ENCODE measurements around the gene LY6G6C. TPM values are rescaled to one million over a fixed set of nuclear protein-coding genes. Genes with fewer than 3 reads are reported as not detected.

LY6G6C gene
- total and polyA plus RNA-seq, 2 of the 13 experiments (the other 11 are each of a cell fraction or from before 2014, with no cell fraction given) = 0.15 TPM; not detected in 1

DNA sequence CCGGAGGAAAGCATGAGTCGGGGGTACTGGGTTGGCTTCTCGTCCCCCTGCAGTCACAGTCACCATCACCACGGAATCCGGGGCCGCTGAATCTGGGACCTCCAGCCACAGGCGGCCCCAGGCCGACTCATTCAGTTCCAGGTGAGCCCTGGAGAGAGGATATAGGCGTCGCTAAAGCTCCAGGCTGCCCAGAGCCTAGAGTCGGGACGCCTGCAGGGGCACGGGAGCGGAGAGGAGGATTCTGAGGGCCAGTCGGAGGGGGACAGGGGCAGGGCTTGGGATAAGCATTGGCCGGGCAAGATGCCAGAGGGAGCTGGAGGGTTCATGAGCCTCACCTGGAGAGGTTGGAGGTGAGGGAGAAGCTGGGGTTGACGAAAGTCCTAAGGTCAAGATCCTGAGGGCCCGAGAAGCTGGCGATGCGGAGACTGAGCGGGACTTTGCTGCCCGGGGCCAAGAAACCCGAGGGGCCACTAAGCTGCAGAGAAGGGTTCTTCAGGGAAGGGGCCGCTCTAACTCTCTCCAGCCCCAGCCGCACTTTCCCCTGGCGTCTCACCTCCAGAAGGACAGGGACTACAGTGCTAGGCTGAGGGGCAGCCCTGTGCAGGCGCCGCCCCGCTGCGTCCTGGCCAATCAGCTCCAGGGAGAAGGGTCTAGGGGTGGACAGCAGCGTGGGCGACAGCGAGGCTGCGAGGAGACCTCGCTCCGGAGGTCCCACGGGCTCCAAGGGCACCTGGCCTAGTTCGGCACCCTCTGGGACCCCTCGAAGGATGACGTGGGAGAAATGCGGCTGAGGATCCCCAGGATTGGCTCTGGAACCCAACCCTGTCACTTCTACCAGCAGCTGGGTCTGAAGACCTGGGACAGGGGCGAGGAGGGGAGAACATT is 44.6 kb upstream of the LY6G6C start (continued):
- 0 out of 2 replicates have a peak, but pooled peaks have one; percentile 31 for TF ChIP-seq RXRB (CRISPR knock-in tag; IDR thresholded peaks at IDR 0.05; ENCODE audit: borderline replicate concordance)
- peak; percentile 68; the same call in 1 of the 2 replicates for TF ChIP-seq KDM2A (CRISPR knock-in tag; IDR thresholded peaks at IDR 0.05; ENCODE audit: borderline replicate concordance, low read depth)
- TF ChIP-seq ZNF256 (CRISPR knock-in tag; conservative IDR thresholded peaks at IDR 0.05) = 0 out of 2 replicates have a peak, but pooled peaks have one; percentile 59
- TF ChIP-seq, protein P1, sequence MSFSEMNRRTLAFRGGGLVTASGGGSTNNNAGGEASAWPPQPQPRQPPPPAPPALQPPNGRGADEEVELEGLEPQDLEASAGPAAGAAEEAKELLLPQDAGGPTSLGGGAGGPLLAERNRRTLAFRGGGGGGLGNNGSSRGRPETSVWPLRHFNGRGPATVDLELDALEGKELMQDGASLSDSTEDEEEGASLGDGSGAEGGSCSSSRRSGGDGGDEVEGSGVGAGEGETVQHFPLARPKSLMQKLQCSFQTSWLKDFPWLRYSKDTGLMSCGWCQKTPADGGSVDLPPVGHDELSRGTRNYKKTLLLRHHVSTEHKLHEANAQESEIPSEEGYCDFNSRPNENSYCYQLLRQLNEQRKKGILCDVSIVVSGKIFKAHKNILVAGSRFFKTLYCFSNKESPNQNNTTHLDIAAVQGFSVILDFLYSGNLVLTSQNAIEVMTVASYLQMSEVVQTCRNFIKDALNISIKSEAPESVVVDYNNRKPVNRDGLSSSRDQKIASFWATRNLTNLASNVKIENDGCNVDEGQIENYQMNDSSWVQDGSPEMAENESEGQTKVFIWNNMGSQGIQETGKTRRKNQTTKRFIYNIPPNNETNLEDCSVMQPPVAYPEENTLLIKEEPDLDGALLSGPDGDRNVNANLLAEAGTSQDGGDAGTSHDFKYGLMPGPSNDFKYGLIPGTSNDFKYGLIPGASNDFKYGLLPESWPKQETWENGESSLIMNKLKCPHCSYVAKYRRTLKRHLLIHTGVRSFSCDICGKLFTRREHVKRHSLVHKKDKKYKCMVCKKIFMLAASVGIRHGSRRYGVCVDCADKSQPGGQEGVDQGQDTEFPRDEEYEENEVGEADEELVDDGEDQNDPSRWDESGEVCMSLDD (CRISPR knock-in tag; IDR thresholded peaks at IDR 0.05; ENCODE audit: borderline replicate concordance) = no peak
- TF ChIP-seq, protein P2, sequence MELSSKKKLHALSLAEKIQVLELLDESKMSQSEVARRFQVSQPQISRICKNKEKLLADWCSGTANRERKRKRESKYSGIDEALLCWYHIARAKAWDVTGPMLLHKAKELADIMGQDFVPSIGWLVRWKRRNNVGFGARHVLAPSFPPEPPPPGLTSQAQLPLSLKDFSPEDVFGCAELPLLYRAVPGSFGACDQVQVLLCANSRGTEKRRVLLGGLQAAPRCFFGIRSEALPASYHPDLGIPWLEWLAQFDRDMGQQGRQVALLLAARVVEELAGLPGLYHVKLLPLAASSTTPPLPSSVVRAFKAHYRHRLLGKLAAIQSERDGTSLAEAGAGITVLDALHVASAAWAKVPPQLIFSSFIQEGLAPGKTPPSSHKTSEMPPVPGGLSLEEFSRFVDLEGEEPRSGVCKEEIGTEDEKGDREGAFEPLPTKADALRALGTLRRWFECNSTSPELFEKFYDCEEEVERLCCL (CRISPR knock-in tag; IDR thresholded peaks at IDR 0.05; ENCODE audit: borderline replicate concordance) = no peak
- TF ChIP-seq, protein P3, sequence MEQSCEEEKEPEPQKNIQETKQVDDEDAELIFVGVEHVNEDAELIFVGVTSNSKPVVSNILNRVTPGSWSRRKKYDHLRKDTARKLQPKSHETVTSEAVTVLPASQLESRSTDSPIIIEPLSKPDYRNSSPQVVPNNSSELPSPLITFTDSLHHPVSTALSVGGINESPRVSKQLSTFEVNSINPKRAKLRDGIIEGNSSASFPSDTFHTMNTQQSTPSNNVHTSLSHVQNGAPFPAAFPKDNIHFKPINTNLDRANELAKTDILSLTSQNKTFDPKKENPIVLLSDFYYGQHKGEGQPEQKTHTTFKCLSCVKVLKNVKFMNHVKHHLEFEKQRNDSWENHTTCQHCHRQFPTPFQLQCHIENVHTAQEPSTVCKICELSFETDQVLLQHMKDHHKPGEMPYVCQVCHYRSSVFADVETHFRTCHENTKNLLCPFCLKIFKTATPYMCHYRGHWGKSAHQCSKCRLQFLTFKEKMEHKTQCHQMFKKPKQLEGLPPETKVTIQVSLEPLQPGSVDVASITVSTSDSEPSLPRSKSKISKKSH (CRISPR knock-in tag; IDR thresholded peaks at IDR 0.05; ENCODE audit: borderline replicate concordance) = peak; percentile 37; the same call in 1 of the 2 replicates
- no peak for TF ChIP-seq ZNF556 (CRISPR knock-in tag; IDR thresholded peaks at IDR 0.05; ENCODE audit: borderline replicate concordance)
- TF ChIP-seq ZNF552 (CRISPR knock-in tag; IDR thresholded peaks at IDR 0.05; ENCODE audit: borderline replicate concordance) = no peak
- no peak for TF ChIP-seq ZNF768 (CRISPR knock-in tag; IDR thresholded peaks at IDR 0.05)
- TF ChIP-seq HMGA1 (CRISPR knock-in tag; conservative IDR thresholded peaks at IDR 0.05) = no peak
- TF ChIP-seq RNF219 (CRISPR knock-in tag; IDR thresholded peaks at IDR 0.05) = no peak
- TF ChIP-seq ZNF567 (CRISPR knock-in tag; IDR thresholded peaks at IDR 0.05; ENCODE audit: borderline replicate concordance) = 0 out of 2 replicates have a peak, but pooled peaks have one; percentile 79
- TF ChIP-seq ZNF572 (CRISPR knock-in tag; IDR thresholded peaks at IDR 0.05) = 0 out of 2 replicates have a peak, but pooled peaks have one; percentile 45
- peak; percentile 96; the same call in 1 of the 2 replicates for TF ChIP-seq ZNF337 (CRISPR knock-in tag; IDR thresholded peaks at IDR 0.05; ENCODE audit: borderline replicate concordance, low read depth)
- no peak for TF ChIP-seq SOX6 (IDR thresholded peaks at IDR 0.05)
- peak; percentile 38 for TF ChIP-seq SOX6 (CRISPR knock-in tag; IDR thresholded peaks at IDR 0.05)
- TF ChIP-seq FOSL2 (CRISPR knock-in tag; IDR thresholded peaks at IDR 0.05) = 0 out of 2 replicates have a peak, but pooled peaks have one; percentile 16
- peak; percentile 77 for TF ChIP-seq ZNF335 (CRISPR knock-in tag; IDR thresholded peaks at IDR 0.05)

All from HepG2 (cell line).